ENCODE results near the gene PDPK1.
"Not testable (repeated sequence)": the region's sequence is repeated elsewhere in the genome, so short reads cannot be mapped to it uniquely, and the experiment has no call there.

The PDPK1 gene

DNA sequence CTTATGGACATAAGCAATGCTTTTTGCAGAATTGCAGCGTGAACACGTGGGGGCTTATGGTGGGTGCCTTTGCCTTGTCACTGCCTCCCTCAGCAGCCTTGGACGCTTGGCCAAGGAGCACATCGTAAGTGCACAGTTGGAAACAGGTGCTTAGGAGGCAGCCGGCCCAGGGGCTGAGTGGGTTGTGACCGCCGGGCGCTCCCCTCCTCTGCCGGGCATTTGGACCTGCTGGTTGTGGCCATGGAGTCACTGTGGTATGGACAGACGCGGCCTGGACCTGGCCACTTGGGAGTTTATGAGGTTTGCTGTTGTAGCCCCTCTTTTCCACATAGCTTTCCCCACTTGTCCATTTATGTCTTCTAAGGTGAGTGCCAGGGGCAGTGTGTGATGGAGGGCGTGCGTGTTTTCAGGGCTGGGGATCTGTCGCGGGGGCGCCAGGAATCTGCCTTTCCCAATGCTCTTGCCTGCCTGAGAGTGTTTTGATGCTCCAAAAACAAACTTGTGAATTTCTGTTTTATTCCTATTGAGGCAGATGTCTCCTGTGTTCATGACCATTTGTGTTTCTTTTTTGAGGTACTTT lies 49.2 kb downstream of the PDPK1 start:
- no peak for DNase-seq (ENCODE audit: low read depth in 3 of 3, low spot score in 1 of 3)

- no peak for DNase-seq (ENCODE audit: low read depth in 3 of 3, low spot score in 1 of 3)
Observed at GRCh38 chr16:2587891-2588565, 50.2 kb downstream of the PDPK1 start.

DNA sequence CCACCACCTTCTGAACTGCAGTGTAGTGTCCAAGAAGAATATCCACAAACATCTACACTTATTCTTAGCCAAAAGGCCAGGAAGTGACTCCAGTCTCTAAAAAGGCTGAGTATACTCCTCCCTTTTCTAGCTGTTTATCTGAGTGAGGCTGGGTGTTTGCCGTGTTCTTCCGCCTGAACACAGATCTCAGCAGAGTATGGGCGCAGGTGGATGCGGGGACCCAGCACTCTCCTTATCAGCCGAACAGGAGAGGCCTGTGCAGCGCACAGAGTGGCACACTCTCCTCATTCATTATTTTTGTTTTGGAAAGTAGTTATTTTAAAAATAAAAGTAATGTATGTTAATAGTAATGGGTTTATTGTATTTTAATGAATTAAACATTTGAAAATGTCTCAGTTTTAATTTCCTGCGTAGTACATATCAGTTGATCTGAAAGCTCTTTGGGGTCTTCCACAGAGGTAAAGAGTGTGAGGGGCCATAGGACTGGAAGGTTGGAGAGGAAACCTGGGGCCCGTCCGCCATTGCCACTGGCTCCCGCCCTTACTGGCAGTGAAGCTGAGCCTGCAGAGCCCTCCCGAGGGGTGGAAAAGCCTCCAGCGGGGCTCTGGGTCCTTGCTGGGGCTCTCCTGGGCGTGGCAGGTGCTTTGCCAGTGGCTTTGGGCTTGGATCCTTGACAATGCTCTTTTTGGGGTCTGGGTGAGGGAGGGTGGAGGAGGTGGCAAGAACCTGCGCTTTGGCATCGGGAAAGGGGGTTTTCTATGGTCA lies 53.8 kb downstream of the PDPK1 start:
- no peak for DNase-seq (ENCODE audit: low read depth in 3 of 3, low spot score in 1 of 3)

DNA sequence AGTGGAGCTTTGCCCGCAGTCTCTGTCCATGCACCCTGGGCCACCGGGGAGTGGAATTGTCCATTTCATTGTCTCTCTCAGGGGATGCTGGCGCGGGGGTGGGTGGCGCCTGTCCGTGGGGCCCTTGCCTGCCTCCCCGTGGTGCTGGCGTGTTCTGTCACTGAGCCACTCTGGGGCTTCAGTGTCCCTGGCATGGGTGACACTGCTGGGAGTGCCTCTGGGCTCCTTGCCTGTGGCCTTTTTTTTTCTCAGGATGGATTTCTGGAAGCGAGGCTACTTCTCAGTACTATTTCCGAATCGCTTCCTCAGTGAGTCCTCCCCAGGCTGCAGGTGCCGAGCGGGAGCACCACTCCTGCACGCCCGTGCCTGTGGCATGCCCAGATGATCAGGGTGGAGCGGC lies 55.0 kb downstream of the PDPK1 start:
- no peak for DNase-seq (ENCODE audit: low read depth in 3 of 3, low spot score in 1 of 3)

DNA sequence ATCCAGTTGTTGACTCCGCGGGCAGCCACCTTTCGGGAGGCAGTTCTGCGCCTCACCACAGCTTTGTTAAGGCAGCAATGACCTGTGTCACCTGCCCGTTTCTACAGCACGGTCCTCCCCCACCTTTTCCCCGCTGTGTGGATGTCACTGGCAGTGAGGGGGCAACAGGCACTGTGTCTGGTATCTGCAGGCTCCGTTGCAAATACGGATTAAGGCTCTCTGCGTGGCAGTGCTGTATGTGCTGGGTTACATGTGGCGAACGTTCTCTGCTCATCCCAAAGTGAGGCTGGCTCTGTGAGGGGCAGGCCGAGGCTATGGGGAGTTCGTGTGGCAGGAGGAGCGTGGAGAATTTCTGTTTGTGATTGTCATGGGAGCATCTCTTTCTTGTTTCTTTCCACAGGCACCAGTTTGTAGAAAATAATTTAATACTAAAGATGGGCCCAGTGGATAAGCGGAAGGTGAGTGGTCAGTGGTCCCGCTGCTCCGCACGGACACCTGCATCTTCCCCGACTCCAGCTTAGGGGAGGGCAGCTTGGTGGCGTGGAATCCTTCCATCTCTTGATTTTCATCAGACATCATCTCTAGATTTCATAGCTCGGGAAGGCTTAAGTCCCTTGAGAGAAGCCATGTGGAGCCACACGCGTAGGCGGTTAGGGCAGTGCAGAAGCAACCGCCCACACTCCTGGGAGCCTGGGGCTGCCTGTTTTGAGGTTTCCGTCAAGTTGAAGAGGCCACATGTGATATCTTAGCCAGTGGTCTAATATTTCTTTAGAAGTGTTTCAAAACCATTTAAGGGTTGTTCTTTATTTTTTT lies 57.8 kb downstream of the PDPK1 start:
- no peak for DNase-seq (ENCODE audit: low read depth in 3 of 3, low spot score in 1 of 3)

GRCh38 chr16:2596747-2597559 lies 59.1 kb downstream of the PDPK1 start:
- no peak for DNase-seq (ENCODE audit: low read depth in 3 of 3, low spot score in 1 of 3)

DNA sequence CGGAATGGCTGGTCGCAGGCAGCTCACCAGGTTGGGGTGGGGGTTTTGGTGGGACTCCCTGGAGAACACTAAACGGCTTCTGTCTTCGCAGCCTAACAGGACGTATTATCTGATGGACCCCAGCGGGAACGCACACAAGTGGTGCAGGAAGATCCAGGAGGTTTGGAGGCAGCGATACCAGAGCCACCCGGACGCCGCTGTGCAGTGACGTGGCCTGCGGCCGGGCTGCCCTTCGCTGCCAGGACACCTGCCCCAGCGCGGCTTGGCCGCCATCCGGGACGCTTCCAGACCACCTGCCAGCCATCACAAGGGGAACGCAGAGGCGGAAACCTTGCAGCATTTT lies 59.7 kb downstream of the PDPK1 start:
- no peak for DNase-seq (ENCODE audit: low read depth in 3 of 3, low spot score in 1 of 3)

DNA sequence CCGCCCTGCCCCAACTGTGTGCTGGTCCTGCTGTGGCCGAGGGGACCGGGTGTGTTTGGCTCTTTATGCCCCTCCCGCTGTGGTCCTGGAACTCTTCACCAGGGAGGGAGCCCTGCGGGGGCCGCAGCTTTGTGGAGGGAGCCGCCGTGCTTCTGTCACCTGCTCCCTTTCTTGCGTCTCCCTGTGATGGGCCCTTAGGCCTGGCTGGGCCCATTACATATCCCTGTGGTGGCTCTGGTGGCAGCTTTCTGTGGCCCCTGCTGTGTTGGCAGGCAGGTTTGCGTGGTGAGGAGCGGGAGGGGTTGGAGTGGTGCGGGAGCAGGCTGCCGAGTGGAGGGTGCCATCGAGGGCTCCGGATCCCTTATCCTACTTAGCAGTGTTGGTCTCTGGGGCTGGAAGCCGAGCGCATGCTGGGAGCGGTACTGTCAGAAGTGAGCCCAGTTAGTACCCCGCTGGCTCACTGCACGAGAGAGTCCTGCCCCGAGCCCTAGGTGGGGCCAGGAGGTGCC lies 60.4 kb downstream of the PDPK1 start:
- no peak for DNase-seq (ENCODE audit: low read depth in 3 of 3, low spot score in 1 of 3)

DNA sequence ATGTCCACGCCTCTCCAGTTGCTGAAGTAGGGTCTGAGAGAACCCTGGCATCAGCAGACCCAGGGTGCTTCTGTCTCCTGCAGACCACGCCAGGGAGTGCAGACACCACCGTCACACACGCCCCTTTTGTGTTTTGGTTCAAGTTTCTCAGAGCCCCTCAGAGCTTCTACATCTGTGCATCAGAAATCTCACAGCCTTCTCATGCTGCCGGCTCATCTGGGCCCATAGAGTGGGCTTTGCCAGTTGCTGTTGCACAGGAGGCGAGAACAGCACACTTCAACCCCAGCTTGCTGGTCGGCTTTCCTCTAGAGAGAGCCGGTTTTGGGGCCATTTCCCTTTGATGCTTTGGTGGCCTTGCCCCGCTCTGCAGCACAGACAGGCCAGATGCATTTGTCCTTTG lies 60.9 kb downstream of the PDPK1 start:
- DNase-seq (ENCODE audit: low read depth in 3 of 3, low spot score in 1 of 3): no peak

DNA sequence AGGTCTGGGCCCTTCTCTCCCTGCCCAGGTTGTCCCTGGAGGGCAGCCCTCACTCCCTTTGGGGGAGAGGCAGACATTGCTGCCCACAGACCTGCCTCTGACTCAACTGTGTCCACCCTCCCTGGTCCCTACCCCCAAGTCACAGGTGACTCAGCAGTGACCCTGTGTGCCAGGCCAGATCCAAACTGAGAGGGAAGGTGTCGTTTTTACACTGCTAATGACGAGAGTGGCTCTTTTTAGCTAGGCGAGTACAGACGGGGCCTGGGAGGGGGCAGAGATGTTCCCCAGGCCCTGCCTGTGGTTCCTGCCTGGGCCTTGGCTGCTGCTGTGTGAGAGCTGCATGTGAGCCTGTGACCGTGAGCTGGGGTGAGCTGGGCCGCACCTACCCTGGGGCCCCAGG lies 61.3 kb downstream of the PDPK1 start:
- DNase-seq (ENCODE audit: low read depth in 3 of 3, low spot score in 1 of 3): not testable (repeated sequence)

GRCh38 chr16:2599785-2600184 lies 62.0 kb downstream of the PDPK1 start:
- DNase-seq (ENCODE audit: low read depth in 3 of 3, low spot score in 1 of 3): not testable (repeated sequence)

DNA sequence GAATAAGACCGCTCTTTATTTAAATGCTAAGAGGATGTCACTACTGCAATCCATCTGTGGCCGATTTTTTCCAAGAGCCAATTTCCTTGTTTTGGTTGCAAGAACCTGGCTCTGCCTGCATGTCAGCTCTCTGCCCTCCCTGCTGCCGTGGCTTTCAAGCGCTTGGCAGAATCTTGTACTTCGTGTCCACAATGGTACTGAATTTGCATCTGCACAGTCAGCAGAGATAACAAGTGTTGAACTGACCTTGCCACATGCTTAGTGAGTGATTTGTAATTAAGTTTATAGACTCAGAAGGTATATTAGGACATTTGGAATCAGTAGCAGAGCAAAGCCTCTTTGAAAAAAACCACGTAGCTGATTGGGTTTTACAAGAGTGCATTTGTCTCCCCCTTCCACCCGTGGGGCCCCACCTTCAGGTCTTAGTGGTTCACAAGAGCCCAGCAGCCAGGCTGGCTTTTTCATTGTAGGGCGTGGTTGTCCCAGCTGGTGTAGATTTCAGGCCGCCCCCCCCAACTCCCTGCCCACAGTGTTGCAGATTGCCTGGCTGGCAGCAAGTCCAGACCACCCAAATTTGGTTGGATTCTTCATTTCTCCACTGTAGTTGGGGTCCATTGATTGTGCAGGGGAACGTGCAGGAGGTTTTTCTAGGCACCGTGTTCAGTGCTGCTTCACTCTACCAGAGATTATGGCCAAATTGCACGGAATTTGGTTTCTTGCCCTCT lies 63.6 kb downstream of the PDPK1 start:
- not testable (repeated sequence) for DNase-seq (ENCODE audit: low read depth in 3 of 3, low spot score in 1 of 3)

DNA sequence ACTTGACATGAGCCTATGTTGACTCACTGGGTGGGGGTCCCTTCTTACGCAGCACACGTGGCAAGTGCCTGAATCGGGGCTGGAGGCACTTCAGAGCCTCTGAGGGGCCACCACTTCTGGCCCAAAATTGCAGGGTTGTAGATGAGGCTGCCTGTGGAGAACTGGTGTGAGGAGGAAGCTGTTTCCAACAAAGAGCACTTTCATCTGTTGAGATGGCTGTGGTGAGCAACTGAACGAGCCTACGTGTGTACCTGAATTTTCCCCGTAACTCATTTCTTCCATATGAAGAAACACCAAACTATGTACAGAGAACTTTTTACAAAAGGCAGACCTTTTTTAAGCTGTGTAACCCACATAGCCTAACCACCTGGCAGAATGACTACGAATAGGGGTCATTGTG lies 64.4 kb downstream of the PDPK1 start:
- DNase-seq (ENCODE audit: low read depth in 3 of 3, low spot score in 1 of 3): not testable (repeated sequence)

GRCh38 chr16:2603165-2604015 lies 65.6 kb downstream of the PDPK1 start:
- DNase-seq (ENCODE audit: low read depth in 3 of 3, low spot score in 1 of 3): peak; percentile 20 to 76 (median 51)

- DNase-seq (ENCODE audit: low read depth in 3 of 3, low spot score in 1 of 3): not testable (repeated sequence)
Observed at GRCh38 chr16:2604016-2604369, 66.2 kb downstream of the PDPK1 start.

GRCh38 chr16:2606820-2607219 lies 69.0 kb downstream of the PDPK1 start:
- not testable (repeated sequence) for DNase-seq (ENCODE audit: low read depth in 3 of 3, low spot score in 1 of 3)

- DNase-seq (ENCODE audit: low read depth in 3 of 3, low spot score in 1 of 3): not testable (repeated sequence)
Observed at GRCh38 chr16:2609345-2609744, 71.5 kb downstream of the PDPK1 start.

DNA sequence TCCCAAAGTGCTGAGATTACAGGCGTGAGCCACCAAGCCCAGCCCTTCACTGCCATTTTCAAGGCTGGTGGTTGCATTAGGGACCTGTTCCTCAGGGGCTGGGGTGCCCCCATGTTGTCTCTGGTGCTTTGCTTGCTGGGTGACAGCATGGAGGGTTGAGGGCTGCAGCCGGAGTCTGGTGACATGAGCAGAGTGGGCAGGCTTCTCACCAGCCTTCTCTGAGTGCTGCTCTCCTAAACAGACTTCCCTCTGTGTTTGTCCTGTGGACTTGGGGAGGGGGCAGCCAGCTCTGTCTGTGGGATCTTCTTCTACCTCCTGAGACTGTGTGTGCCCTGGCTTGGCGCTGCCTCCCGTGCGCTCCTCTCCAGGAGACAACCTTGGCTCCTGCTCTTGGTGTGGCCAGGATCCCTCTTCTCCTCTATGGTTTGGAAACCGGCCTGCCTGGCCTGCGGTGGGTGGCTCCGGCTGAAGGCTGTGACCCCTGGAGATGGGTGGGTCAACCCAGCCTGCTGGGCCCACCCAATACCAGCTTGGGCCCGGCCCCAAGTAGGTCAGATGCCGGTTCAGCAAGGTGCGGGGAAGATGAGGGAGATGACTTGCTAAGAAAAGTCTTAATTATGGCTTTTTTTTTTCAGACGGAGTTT lies 72.1 kb downstream of the PDPK1 start:
- DNase-seq (ENCODE audit: low read depth in 3 of 3, low spot score in 1 of 3): no peak

All from stimulated activated CD4-positive, alpha-beta T cell treated with anti-CD3 and anti-CD28 coated beads, TNF-alpha, amount 100 ng/mL, for 1 hour (primary cell).